Stimulated activated CD4-positive, alpha-beta T cell treated with anti-CD3 and anti-CD28 coated beads, Interleukin-15, amount 100 ng/mL, for 1 hour (primary cell): ENCODE results near the gene NFIA.

ENCODE experiments used
- DNase-seq, 2 donors: peaks; one replicate each; pipeline ENCODE4 v3.0.0-alpha.2; 2020; ENCODE audit warnings: low read depth in 1 of 2, low spot score in 1 of 2

NFIA gene

DNA sequence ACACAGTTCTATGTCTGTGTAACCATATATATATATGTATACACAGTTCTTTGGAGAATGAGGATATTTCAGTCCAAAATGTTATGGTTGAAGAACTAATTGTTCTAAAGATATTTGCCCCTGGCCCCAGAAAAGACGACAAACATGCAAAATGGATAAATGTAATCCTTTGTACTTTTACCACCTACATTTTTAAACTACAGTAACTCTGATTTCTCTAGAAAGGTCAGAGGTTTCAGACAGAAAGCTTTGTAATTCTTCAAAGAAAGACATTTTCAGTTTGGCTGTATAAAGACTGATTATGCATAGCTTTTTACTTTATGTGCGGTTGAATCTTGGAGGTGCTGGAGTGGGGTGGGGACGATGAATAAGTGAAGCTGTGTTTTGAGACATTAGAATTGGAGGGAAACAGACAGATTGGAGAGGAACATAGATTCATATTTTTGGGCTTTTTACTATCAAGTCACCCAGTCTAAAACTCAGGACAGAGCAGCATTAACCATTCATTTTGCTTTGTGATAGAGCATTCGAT, 16.6 kb downstream of the NFIA start:
- DNase-seq = no peak

- DNase-seq = no peak
Measured at GRCh38 chr1:61100578-61100977, 18.2 kb downstream of the NFIA start.

GRCh38 chr1:61101536-61101935, 19.2 kb downstream of the NFIA start:
- DNase-seq = no peak

GRCh38 chr1:61102041-61102440, 19.7 kb downstream of the NFIA start:
- DNase-seq = no peak

DNA sequence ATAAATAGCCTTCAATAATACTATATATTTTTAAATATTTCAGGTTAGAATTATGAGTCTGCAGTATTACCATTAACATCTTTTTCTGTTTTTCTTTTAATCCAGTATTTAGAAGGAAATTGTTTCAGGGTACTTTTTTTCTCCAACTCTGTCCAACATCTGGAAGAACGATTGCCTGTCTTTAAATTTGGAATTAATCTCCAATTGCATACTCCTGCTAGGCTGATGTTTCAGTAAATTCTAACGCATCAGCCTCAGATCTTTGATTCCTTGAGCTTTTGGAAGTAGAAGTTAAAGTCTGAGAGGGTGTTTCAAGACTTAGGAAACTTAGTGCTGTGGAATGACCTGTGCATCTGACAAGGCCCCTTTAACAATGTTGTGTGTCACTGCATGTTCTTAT, 20.3 kb downstream of the NFIA start:
- DNase-seq = no peak

DNA sequence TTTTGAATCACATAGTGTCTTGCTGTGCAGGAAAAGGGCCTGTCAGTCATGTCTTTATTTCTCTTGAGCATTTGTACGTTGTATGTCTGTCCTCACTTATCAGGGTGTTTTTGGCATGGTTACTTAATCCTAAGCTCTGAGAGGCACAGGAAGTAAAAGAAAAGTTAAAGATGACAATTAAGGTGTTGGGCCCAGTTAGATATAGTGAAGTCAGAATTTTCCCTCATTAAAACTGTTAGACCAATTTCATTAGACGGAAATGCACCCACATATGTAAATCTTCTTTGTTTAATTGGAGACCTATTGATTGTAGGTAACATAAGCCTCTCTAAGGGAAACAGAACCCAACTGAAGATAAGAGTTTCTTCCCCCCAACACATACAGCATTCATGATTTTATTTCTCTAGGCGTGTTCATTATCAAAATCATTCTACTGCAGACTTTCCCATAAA, 21.9 kb downstream of the NFIA start:
- DNase-seq = no peak

- DNase-seq = no peak
Measured at GRCh38 chr1:61107638-61108037, 25.3 kb downstream of the NFIA start.

DNA sequence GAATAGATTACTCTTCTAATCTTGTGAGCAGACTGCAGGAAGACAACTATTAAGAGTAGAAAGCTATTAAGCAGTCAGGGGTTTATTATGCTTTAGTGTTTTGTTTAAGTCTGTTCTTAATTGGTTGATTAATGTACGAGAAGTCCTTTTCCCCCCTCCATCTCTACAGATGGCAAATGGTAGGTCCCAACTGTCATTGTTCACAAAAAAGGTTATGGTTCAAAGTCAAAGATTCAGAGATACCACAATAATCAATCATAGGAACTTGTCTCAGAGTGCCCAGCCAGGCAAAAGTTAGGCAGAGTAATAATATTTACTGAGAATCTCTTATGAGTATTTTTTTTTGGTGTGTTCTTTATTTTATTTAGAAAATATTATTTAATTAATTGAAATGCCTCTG, 26.8 kb downstream of the NFIA start:
- DNase-seq = no peak

GRCh38 chr1:61109910-61110309, 27.5 kb downstream of the NFIA start:
- DNase-seq = no peak

- no peak for DNase-seq
Measured at GRCh38 chr1:61110554-61110953, 28.2 kb downstream of the NFIA start.

DNA sequence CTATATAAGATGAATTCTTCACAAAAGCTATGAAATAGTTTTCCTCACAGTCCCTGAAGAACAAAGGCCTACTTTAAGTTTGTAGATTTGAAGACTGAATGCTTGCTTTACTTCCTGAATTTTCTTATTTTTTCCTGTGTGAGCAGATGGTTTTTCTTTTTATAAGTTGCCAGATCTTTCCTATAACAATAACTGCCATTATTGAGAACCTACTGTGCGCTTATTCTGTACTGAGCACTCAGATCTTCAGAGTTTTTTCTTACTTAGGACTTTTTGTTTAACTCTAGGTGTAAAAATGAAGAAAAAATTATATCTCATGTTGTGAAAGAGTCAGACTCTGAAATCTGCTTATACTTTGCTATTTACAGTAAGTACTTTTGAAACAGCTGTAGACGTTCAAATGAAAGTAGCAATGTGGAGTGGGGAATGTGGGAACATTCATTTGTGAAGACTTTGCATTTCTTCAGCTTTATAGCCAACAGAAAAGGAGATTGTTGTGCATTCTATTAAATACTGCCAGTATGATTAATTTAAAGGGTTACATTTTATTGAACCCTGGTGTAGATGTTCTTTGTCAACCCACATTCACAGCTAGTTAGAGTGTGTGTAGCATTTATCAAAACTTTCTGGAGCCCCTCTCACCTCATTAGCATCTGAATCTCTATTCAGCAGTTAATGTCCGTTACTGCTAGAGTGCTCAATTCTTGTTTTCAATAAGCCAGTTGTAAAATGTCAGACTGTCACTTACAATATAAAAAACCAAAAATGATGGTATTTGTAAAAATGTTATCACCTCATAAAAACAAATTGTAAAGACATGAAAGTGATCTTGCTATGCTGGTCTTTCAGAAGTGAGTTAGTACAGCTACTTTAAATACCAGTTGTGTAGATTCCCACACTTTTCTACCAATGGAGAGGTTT, 29.0 kb downstream of the NFIA start:
- no peak for DNase-seq

DNA sequence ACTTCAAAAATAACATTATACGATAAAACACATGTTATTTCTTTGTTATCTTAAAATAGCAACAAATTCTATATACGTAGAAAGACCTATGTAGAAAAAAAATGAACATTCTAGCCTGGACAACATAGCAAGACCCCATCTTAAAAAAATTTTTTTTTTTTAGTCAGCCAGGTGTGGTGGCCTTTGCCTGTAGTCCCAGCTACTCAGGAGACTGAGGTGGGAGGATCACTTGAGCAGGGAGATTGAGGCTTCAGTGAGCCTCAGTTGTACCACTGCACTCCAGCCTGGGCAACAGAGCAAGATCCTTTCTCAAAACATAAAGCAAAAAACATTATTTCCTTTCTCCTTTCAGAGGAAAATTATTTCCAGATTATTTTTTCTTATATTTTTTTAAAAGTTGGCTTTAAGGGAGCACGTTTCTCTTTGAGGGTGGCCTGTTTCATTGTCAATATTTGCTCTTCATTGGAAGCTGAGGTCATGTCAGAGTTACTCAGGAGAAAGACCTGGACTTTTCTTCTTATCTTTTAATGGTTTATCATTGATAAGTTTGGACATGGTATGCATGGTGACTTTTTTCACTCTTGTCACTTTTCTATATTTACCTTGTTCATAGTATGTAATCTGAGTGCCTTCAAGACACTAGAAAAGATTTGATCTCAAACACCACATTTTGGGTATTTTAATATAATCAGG, 32.0 kb downstream of the NFIA start:
- DNase-seq = no peak

DNA sequence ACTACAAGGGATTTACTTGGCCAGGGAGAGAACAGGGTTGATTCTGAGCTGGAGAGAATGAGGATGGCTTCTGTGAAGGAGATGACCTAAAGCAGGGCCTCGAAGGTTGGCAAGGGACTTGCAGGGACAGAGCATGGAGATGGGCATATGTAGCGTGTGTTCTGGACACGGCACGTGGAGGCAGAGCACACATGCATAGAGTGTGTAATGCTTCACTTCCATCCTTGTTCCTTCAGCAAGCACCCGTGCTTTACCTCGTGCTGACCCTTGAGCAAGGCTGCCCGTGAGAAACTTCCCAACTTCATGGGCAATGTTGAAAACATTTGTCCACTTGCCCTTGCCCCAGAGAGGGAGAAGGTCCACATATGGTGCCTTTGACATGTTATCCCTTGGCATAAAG, 33.1 kb downstream of the NFIA start:
- DNase-seq = no peak

GRCh38 chr1:61116421-61116820, 34.1 kb downstream of the NFIA start:
- DNase-seq = no peak

- DNase-seq = no peak
Measured at GRCh38 chr1:61117283-61117682, 34.9 kb downstream of the NFIA start.

DNA sequence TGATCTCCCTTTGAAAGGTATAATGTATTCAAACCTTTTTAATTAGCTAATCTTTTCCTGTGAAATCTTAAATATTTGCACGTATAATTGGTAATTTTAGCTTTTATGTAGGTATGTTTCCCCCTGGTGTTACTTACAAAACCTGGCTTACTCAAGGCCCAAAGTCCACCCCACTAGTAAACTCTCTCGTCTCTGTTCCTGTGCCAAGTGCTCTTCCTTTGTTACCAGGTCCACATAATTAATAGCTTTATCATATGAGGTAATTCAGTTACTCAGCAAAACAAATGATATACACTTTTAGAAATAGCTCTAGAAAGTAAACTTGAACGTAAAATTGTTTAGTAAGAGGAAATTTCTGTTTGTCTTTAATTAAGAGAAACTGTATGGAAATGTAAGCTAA, 36.7 kb downstream of the NFIA start:
- no peak for DNase-seq

DNA sequence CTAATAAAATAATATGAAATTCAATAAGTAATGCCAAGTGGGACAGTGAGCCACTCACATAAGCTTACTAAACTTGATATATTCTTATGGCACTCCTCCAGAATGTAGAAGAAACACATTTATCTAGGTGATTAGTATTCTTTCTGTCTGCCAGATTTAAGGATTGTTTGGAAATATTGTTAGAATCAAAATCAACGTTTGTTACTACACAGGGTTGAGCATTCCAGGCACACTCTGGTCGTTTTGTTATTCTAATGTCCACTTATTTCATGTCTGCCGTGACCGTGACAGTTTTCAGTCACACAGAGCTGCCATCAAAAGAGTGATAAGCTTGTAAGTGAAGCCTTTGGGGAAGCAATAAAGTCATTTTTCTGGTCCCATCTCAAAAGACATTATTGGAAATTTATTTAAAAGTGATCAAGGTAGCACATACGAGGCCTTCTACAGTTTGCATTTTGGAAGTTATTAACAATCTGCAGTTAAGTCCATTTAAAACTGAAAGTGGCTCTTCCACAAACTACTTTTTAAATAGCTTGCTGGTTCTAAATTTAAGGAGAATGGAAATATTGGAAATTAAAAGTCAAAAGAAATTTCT, 38.0 kb downstream of the NFIA start:
- no peak for DNase-seq

GRCh38 chr1:61120998-61121397, 38.6 kb downstream of the NFIA start:
- DNase-seq = no peak

- no peak for DNase-seq
Measured at GRCh38 chr1:61121631-61122030, 39.3 kb downstream of the NFIA start.

- DNase-seq = no peak
Measured at GRCh38 chr1:61122389-61122788, 40.0 kb downstream of the NFIA start.

DNA sequence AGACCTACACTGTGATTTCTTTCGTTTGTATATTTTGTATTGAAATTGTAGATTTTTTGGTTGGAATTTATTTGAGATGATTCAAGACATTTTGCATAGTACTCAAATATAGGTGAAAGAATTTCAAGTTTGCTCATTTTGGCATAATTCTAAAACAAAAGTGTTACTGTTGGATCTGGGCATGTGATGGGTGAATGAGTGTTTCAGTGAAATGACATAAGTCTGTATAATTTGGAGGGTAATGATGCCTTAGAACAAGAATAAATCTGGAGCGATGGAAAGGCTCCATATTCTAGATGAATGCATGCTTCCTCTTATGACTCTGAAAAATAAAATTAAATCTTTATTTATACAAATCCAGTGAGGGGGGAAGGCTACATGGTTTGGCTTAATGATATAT, 41.0 kb downstream of the NFIA start:
- DNase-seq = no peak

GRCh38 chr1:61124078-61124477, 41.7 kb downstream of the NFIA start:
- DNase-seq = no peak
